GM10248 (cell line): Measurements from ENCODE around the gene HPN.

Source experiments
- CTCF ChIA-PET: fragments of 300-600 bp; sonication (Branson Sonifier 250); formaldehyde crosslinking; extraction: SDS; loops from one replicate; lab custom pipeline; 2021; ENCODE audit warnings: antibody characterized with exemption; lab: Yijun Ruan, JAX
- POLR2A ChIA-PET: fragments of 350-650 bp; sonication (Branson Sonifier 250); formaldehyde crosslinking; extraction: SDS; loops from one replicate; lab custom pipeline; 2020; ENCODE audit warnings: antibody characterized with exemption; lab: Yijun Ruan, JAX
- DNase-seq: peaks from one replicate; pipeline ENCODE4 v3.0.0; 2012; ENCODE audit errors: extremely low spot score
- TF ChIP-seq, protein P1 (sequence below): IDR thresholded peaks from 2 replicates; pipeline ENCODE4 v1.5.1; 2012; ENCODE audit warnings: mild to moderate bottlenecking, low read depth; ENCODE audit errors: extremely low read depth, missing control alignments, control extremely low read depth

Gene HPN

DNA sequence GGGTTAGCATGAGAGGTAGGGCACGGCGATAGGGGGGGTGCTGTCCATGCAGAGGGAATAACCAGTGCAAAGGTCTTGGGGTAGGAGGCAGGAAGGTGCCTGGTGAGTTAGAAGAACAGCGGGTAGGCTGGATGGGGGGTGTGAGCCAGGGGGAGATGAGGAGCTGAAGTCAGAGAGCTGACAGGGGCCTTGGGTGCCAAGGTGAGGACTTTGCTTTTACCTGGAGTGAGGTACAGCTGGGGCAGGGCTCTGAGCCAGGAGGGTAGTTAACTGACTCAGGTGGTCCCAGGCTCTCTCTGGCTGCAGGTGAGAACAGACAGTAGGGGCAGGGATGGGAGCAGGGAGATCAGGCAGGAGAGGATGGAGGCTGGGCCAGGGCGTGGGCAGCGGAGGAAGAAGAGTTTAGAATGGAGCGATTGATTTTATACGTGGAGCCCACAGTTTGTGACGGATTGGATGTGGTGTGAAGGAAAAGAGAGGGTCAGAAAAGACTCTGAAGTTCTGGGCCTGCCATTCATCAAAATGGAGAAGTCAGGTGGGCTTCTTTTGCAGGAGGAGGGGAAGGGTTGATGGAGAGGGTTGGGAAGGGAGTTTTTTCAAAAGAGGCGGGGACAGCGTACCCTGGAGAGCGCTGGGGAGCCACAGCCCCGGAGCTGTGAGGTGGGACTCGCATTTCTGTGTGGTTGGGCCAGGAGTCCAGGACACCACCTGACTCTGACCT, 42.6 kb upstream of the HPN start:
- ChIA-PET CTCF (no interaction called here), POLR2A (no interaction called here)
- TF ChIP-seq, protein P1, sequence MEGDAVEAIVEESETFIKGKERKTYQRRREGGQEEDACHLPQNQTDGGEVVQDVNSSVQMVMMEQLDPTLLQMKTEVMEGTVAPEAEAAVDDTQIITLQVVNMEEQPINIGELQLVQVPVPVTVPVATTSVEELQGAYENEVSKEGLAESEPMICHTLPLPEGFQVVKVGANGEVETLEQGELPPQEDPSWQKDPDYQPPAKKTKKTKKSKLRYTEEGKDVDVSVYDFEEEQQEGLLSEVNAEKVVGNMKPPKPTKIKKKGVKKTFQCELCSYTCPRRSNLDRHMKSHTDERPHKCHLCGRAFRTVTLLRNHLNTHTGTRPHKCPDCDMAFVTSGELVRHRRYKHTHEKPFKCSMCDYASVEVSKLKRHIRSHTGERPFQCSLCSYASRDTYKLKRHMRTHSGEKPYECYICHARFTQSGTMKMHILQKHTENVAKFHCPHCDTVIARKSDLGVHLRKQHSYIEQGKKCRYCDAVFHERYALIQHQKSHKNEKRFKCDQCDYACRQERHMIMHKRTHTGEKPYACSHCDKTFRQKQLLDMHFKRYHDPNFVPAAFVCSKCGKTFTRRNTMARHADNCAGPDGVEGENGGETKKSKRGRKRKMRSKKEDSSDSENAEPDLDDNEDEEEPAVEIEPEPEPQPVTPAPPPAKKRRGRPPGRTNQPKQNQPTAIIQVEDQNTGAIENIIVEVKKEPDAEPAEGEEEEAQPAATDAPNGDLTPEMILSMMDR, result no peak
- DNase-seq, result no peak

- DNase-seq, result peak; percentile 93
- POLR2A ChIA-PET, result interaction anchor here (1.1 kb wide), 1 partner anchor 10 kb away, joined by 5 read pairs; no protein-coding TSS in a partner anchor
- CTCF ChIA-PET, result interaction anchor here (1.0 to 2.2 kb wide), 2 partner anchors 10 to 28 kb away, joined by 4 to 6 read pairs; no protein-coding TSS in a partner anchor
- TF ChIP-seq, protein P1, result no peak
Observed at GRCh38 chr19:34999498-35000337, 41.8 kb upstream of the HPN start, which contains the start of gene GRAMD1A. TSS of gene GRAMD1A (plus strand) at chr19:35000323. CDS start at chr19:35000479, 156 bp downstream.

DNA sequence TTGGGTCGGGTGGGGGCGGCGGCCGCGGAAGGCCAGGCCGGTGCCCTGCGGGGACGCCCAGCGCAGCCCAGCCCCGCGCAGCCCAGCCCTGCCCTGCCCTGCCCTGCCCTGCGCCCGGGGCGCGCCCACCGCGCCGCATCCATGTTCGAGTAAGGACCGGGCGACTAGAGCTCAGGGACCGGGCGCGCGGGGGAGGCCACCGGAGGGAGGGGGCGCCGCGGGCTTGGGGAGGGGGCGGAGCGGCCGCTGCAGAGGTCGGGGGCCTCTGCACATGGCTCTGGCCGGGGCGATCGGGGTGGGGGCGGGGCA, 41.2 kb upstream of the HPN start:
- ChIA-PET POLR2A (interaction anchor here (1.1 kb wide), 1 partner anchor 10 kb away, joined by 5 read pairs; no protein-coding TSS in a partner anchor), CTCF (interaction anchor here (1.0 to 2.2 kb wide), 2 partner anchors 9 to 28 kb away, joined by 4 to 6 read pairs; no protein-coding TSS in a partner anchor)
- DNase-seq, result no peak
- TF ChIP-seq, protein P1, result no peak

DNA sequence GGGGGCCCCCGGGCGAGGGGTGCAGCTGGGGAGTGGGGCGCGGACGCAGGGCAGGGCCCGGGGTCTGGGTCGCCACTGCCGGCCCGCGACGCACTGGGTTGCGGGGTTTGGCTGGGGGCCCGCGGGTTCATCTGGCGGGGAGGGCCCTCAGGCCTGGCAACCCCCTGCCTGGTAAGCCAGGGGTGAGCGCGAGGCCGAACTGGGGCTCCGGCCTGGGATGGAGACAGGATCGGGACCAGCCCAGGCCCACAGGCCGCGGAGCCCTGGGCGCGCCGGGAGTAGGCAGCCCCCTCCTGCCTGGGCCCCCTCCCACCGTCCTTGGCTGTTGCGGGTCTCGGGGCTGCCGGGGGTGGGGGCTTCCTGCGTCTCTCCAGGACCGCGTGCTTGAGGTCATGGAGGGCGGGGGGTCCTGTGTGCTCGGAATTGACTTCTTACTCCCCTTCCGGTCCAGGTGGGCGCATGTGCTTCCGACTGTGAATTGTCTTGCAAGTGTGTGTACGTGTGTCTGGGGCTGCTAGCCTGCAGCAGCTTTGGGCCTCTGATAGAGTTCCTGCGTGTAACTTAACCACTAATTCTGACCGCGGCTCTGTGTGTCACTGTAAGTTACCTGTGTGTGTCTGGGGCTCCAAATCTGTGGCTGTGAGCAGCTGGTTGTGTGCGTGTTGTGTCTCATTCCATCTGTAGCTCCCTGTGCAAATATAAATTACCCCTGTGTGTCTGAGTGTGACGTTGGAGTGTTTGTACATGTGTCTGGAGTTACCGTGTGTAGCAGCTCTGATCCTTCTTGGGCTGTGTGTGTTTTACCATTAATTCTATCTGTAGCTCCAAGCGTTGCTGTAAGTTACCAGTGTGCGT, 40.6 kb upstream of the HPN start:
- TF ChIP-seq, protein P1, result no peak
- POLR2A ChIA-PET, result interaction anchor here (0.9 kb wide), 1 partner anchor 12 kb away, joined by 3 read pairs; no protein-coding TSS in a partner anchor
- CTCF ChIA-PET, result interaction anchor here (1.0 to 2.2 kb wide), 5 partner anchors 8 to 26 kb away, joined by 3 to 6 read pairs (median 4); no protein-coding TSS in a partner anchor
- DNase-seq, result no peak

DNA sequence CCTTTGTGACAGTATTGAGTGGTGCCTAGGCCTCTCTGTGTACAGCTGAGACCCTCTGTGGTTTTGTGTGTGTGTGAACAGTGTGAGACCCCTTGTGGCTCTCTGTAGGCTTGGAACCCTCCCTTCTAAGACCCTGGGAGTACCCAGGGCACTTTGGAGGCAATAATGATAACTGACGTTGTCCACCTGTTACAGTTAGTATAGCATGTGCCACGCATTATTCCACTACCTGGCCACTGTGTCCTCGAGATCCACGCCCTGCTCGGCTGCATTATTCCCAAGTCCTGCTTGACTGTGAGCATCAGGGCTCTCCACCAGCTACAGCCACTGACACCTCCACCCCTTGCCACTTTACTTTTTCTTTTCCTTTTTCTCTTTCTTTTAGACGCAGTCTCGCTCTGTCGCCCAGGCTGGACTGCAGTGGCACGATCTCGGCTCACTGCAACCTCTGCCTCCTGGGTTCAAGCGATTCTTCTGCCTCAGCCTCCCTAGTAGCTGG, 39.4 kb upstream of the HPN start:
- ChIA-PET POLR2A (interaction anchor here (0.9 kb wide), 1 partner anchor 13 kb away, joined by 3 read pairs; no protein-coding TSS in a partner anchor), CTCF (interaction anchor here (0.7 to 2.2 kb wide), 5 partner anchors 7 to 28 kb away, joined by 3 to 6 read pairs (median 4); no protein-coding TSS in a partner anchor)

More for the DNA sequence above, 39.4 kb upstream of the HPN start:
- TF ChIP-seq, protein P1, result no peak
- DNase-seq, result no peak
